Stimulated activated CD8-positive, alpha-beta memory T cell treated with anti-CD3 and anti-CD28 coated beads, Interleukin-7, amount 100 ng/mL, for 4 hours (primary cell): ENCODE measurements around the gene PROZ.

Source experiments
- DNase-seq, 2 donors: peaks; one replicate each; pipeline ENCODE4 v3.0.0-alpha.2; 2020; ENCODE audit warnings: low read depth in 2 of 2

Gene PROZ

GRCh38 chr13:113176822-113177221, 18.4 kb downstream of the PROZ start:
- DNase-seq: no peak

GRCh38 chr13:113178070-113178895, 19.8 kb downstream of the PROZ start:
- DNase-seq: no peak

GRCh38 chr13:113178896-113179167, 20.4 kb downstream of the PROZ start:
- no peak for DNase-seq

GRCh38 chr13:113179374-113180230, 21.2 kb downstream of the PROZ start:
- DNase-seq: no peak

- no peak for DNase-seq
Measured at GRCh38 chr13:113182046-113182445, 23.6 kb downstream of the PROZ start.

GRCh38 chr13:113183450-113184129, 25.1 kb downstream of the PROZ start:
- no peak for DNase-seq

GRCh38 chr13:113184568-113185440, 26.4 kb downstream of the PROZ start:
- DNase-seq: peak in 1 of 2 donors; percentile 37

- DNase-seq: peak in 1 of 2 donors; percentile 17
Measured at GRCh38 chr13:113186061-113186900, 27.8 kb downstream of the PROZ start.

GRCh38 chr13:113187263-113187669, 28.8 kb downstream of the PROZ start:
- peak; percentile 46 to 57 for DNase-seq

GRCh38 chr13:113187883-113188665, 29.6 kb downstream of the PROZ start:
- DNase-seq: no peak

GRCh38 chr13:113190181-113190580, 31.7 kb downstream of the PROZ start:
- DNase-seq: no peak

GRCh38 chr13:113192279-113192678, 33.8 kb downstream of the PROZ start:
- DNase-seq: no peak

GRCh38 chr13:113192902-113193301, 34.5 kb downstream of the PROZ start:
- no peak for DNase-seq

GRCh38 chr13:113195360-113195759, 36.9 kb downstream of the PROZ start:
- no peak for DNase-seq

GRCh38 chr13:113196970-113197737, 38.7 kb downstream of the PROZ start:
- no peak for DNase-seq

- DNase-seq: no peak
Measured at GRCh38 chr13:113201815-113202214, 43.4 kb downstream of the PROZ start.

- no peak for DNase-seq
Measured at GRCh38 chr13:113202912-113203311, 44.5 kb downstream of the PROZ start.

- DNase-seq: no peak
Measured at GRCh38 chr13:113203507-113204377, 45.3 kb downstream of the PROZ start.
